ENCODE data around the gene SLC25A25.

SLC25A25 gene

DNA sequence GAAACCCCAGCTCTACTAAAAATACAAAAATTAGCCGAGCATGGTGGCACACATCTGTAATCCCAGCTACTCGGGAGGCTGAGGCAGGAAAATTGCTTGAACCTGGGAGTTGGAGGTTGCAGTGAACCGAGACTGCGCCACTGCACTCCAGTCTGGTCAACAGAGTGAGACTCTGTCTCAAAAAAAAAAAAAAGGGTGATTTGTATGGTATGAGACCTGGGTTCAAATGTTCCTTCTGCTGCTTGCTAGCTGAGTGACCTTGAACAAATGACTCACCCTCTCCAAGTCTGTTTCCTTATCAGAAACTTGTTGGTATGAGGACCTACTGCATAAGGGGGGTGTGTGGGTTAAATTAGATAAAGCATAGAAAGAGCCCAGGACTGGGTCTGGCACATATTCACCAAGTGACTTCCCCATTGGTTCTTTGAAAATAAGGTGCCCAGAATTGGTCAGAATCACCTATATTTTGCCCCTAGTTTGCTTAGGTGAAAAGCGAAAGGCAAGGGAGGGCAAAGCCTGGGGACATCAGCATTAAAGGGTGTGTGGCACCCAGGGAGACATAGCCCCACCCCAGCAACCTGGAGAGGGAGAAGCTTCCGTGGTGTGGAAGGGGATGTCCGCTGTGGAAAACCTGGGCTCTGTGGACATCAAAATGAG lies 9.9 kb downstream of the SLC25A25 start:
- no peak for DNase-seq (ENCODE audit: low read depth)
- TF ChIP-seq, protein P1, sequence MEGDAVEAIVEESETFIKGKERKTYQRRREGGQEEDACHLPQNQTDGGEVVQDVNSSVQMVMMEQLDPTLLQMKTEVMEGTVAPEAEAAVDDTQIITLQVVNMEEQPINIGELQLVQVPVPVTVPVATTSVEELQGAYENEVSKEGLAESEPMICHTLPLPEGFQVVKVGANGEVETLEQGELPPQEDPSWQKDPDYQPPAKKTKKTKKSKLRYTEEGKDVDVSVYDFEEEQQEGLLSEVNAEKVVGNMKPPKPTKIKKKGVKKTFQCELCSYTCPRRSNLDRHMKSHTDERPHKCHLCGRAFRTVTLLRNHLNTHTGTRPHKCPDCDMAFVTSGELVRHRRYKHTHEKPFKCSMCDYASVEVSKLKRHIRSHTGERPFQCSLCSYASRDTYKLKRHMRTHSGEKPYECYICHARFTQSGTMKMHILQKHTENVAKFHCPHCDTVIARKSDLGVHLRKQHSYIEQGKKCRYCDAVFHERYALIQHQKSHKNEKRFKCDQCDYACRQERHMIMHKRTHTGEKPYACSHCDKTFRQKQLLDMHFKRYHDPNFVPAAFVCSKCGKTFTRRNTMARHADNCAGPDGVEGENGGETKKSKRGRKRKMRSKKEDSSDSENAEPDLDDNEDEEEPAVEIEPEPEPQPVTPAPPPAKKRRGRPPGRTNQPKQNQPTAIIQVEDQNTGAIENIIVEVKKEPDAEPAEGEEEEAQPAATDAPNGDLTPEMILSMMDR (IDR thresholded peaks at IDR 0.05; ENCODE audit: low read depth, low read length, missing control alignments), result no peak
- no peak overlapping the region for H3K4me3 ChIP-seq (ENCODE audit: low read depth, low read length)

DNA sequence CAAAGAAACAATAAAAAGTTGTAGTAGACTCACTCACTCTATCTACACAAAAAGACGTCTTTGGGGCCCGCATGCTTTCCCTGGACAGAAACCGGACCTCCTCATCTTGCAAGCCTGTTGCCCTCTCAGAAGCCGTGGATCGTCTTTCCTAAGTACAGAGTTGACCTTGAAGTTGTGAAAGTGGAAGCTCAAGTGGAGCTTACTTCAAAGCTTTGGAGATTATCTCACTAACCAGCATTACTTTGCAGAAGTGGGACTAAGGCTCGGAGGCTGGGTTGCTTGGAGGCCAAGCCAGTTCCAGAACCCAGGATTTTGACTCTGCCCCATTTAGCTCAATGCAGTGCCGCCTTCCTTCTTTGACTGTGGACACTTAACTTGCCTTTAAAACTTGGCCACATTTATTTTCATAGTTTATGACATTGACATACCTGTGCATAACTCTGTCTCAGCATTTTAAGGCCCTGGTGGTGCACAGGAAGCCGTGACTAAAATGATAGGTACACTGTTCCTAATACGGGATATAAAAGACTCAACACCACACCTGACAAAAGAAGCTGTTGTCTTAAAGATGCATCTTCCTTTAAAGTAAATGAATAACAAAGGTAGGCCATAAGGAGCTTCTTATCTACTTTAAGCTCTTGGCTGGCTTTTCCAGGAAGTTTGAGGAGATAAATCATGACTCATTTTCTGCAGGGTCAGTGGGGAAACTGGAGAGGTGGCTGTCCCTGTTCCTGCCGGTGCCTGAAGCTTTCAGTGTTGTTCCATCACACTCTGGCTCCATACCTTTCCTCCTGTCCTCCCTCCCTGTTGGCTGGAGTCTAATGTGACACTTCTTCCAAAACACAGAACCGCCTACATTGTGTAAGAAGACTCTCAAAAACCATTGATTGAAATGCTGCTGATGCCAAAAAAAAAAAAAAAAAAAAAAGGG lies 10.7 kb downstream of the SLC25A25 start:
- no peak for DNase-seq (ENCODE audit: low read depth)
- H3K4me3 ChIP-seq (ENCODE audit: low read depth, low read length), result no peak overlapping the region
- TF ChIP-seq, protein P1 (IDR thresholded peaks at IDR 0.05; ENCODE audit: low read depth, low read length, missing control alignments), result no peak

DNA sequence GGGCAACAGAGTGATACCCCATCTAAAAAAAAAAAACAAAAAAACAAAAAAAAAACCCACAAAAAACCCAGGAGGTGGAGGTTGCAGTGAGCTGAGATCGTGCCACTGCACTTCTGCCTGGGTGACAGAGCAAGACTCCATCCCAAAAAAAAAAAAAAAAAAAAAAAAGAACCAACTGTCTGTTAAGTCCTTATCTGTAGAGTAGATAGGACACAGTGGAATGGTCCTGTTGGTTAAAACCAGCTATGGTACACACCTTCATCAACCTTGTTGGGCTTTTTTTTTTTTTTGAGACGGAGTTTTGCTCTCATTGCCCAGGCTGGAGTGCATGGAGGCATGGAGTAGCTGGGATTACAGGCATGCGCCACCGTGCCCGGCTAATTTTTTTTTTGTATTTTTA lies 12.2 kb downstream of the SLC25A25 start:
- TF ChIP-seq, protein P1 (IDR thresholded peaks at IDR 0.05; ENCODE audit: low read depth, low read length, missing control alignments), result no peak
- H3K4me3 ChIP-seq (ENCODE audit: low read depth, low read length), result no peak overlapping the region

DNA sequence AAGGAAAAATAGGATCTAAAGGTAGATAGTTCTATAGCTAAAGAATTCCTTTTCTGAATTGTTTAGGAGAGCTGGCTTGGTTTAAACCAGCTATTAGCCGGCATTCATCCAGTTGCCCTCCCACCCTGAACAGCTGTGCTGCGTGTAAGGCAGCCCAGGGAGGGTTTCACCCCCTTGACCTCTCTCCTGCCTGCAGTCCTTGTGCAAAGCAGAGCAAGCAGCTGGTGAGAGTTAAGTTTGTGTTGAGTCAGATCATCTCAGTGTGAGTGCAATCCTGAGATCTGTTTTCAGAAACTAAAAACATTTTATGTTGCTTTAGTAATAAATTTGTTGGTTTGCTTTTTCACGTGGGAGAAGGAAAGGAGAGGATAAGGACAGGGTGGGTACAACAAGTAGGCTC lies 13.0 kb downstream of the SLC25A25 start:
- TF ChIP-seq, protein P1 (IDR thresholded peaks at IDR 0.05; ENCODE audit: low read depth, low read length, missing control alignments), result no peak
- DNase-seq (ENCODE audit: low read depth), result no peak
- H3K4me3 ChIP-seq (ENCODE audit: low read depth, low read length), result no peak overlapping the region

More for the DNA sequence above, 12.2 kb downstream of the SLC25A25 start:
- DNase-seq (ENCODE audit: low read depth), result no peak

DNA sequence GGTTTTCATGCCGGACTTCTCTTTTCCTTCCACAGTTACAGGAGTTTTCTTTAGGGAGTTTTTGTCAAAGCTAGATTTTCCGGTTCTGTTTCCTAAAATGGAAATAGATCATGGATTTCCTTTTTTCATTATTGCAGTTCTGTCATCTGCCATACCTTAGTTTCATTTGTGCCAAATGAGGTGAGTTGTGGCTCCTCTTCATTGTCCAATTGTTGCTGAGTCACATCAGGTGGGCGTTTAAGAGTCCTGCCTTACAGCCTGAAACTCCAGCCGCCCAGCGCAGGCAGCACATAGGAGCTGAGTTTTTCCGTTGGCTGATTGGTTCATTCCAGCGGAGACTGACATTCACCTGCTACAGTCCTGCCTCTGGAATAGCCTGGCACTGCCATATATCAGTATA lies 14.1 kb downstream of the SLC25A25 start:
- H3K4me3 ChIP-seq (ENCODE audit: low read depth, low read length), result no peak overlapping the region
- DNase-seq (ENCODE audit: low read depth), result no peak
- TF ChIP-seq, protein P1 (IDR thresholded peaks at IDR 0.05; ENCODE audit: low read depth, low read length, missing control alignments), result no peak

DNA sequence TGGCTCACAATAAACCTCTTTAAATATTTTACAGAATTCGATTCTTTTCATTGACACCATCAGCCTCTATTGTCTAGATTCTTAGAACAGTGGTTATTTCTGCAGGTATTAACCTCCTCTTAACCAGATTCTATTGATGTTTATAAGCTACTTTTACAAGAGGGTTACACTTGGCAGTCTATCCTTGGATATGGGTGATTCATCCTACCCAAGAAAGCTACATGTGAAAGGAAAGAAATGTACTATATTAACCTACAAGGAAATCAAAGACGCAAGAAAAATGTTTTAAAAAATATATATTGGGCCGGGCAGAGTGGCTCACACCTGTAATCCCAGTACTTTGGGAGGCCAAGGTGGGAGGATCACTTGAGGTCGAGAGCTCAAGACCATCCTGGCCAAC lies 16.7 kb downstream of the SLC25A25 start:
- DNase-seq (ENCODE audit: low read depth), result no peak
- TF ChIP-seq, protein P1 (IDR thresholded peaks at IDR 0.05; ENCODE audit: low read depth, low read length, missing control alignments), result no peak
- no peak overlapping the region for H3K4me3 ChIP-seq (ENCODE audit: low read depth, low read length)

Measured in GM12864 (cell line).